HG03439 (cell line): ENCODE data around the gene MKNK1.

Experiments used
- ATAC-seq: cut with Tn5 transposase; IDR thresholded peaks from one replicate; pipeline ENCODE4 v1.9.1; 2021; ENCODE audit warnings: mild to moderate bottlenecking, moderate library complexity; ENCODE audit not compliant: unreplicated experiment

The MKNK1 gene

DNA sequence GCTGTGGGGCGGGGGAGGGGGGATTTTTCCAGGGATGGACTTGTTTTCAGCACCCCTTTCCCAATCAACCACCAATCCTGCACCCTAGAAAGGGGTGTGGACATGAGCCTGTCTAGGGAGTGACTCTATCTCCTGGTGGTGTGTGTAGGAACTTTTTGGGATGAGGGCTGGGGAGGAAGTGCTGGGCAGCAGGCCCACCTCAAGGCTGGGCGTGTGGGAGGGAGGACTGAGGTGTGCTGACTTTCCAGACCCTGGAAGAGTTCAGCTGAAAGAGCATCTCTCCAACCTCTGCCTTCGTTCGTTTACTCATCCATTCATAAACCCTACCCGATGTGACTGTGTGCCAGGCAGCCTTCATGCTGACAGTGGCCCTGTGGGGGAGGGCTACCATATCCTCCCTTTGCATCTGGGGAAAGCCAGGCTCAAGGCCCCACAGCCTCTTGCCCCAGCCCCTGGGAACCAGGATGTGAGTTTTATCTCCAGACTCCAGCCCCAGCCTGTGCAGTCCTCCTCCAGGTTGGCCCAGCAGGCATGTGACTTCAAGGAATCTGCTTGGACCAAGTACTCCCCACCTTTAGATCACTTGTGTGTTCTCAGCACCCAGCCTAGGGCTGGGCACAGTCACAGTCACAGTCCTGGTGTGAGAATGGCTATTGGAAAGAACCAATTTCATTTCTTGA lies 59.4 kb downstream of the MKNK1 start:
- no peak for ATAC-seq

DNA sequence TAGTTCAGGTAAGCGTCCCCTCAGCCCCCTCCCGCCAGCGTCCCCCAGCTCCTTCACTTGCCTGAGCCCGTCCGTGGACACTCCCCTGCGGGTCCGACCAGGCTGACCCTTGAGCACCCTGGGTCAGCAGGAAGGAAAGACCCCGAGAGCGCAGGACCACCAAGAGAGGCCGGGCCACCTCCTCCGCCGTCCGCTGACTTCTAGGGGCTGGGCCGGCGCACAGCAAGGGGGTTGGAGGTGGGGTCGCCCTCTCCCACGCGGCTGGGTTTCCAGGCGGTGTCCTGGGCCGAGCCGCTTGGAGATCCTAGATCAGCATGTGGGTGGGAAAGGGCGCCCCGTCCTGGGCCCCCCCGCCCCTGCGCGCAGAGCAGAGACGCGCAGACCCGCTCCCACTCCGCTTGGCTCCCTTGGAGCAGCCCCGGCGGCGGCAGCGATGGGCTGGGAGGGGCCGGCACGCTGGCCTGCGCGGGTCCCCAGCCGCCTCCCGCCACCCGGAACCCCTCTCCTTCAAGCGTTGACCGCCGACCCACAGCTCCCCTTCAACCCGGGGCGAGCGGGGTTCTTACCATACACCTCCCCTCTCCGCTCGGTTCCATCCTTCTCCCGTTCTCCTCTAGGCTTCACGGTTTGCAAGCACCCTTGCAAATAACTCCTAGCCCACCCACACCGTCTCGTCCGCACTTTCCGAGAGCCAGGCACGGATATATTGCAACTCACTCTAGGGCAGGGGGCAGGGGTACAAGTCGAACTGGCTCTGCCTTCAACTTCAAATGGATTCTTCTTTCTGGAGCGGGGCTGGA lies 60.1 kb downstream of the MKNK1 start:
- no peak for ATAC-seq

DNA sequence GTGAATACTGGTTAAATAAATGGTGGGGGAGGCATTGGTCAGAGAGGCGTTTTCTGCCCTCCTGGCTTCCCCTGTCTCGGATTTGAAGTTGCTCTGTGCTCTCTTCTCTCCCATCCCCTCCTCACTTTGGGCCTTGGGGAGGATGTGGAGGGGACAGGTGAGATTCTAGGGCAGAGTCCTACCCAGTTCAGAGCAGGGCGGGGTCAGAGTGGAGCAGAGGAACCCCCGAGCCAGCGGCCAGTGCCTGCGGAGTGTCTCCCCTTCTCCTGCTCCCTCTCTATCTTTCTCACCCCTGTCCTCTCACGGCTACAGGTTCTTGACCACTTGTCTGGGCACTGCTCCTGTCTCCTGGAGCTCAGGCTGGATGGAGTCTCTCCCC lies 60.7 kb downstream of the MKNK1 start:
- ATAC-seq: no peak

DNA sequence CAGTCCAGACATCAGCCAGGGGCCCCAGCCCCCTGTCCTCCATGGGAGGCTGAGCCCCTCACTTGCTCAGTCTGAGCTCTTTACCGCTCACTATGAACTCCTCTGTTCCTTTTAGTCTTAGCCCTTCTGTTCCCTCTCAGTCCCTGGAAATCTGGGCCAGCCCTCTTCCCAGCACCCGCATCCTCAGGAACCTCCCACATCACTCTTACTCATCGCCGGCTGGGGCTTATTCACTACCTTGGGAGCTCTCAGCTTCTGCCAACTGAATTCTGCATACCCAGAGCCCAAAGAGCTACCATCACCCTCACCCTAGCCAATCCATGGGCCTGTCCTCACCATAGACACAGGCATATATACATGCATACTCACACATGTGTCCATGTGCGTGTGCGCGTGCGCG lies 64.1 kb downstream of the MKNK1 start:
- ATAC-seq: no peak

DNA sequence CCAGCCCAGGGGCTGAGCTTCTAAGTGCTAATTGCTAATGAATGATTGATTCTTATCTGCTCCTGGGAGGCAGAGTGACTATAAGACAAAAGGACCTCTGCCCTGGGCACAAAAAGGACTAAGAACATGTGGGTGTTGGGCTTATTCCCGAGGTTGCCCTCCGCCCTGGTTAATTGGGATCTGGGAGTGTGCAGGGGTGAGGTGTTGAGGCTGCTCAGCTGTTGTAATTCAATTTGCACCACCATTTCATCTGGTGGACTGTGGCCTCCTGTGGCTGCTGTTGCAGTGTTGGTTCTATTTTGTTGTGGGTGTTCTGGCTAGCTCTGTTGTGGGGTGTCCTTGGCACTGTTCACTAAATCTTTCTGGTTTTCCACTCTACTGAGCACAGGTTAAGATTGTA lies 65.9 kb downstream of the MKNK1 start:
- no peak for ATAC-seq

DNA sequence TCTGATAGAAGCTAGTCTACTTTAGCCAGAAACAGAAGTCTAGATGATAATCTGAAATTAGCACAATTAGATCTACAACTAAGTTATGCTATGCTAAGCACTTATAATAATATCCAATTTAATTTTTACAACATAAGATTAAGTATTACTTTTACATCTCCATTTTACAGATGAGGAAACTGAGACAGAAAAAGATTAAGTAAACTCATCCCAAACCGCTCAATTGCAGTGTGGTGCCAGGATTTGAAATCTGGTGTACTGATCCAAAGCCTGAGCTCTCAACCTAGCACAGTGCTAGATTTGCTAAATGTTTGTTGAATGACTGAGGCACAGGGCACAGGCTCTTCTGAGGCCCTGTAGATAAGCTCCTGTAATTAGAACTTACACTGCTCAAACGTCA lies 66.4 kb downstream of the MKNK1 start:
- ATAC-seq: no peak

DNA sequence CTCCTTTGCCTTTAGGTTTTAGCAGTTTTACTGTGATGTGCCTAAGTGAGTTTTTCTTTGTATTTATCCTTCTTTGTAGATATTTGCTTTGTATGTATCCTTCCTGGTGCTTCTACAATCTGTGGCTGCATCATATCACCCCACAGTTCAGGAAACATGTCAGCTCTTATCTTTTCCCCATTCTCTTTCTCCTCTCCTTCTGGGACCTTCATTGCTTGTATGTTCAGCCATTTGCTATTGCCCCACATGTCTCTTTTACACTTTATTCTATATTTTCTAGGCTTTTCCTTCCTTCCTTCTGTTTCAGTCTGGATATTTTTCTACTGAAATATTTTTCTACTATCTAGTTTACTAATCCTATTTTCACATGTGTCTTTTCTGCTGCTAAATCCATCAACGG lies 67.5 kb downstream of the MKNK1 start:
- no peak for ATAC-seq

DNA sequence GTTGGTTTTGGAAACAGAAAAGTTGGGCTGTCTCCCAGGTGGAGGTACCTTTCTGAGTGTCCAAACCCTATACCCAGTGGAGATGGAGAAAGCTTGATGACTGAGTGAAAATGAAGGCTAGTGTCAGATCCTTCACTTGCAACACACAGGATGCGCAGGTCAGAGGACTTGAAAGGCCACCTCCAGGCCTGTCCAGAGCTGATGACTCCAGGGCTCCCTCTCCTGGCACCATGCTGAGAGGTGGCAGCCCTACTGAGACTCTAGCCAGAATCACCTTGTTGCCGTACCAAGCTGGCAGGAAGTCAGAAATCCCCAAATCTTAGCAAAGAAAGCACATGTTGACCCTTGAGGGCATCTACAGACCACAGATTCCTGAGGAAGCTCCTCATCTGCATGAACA lies 69.0 kb downstream of the MKNK1 start:
- no peak for ATAC-seq

DNA sequence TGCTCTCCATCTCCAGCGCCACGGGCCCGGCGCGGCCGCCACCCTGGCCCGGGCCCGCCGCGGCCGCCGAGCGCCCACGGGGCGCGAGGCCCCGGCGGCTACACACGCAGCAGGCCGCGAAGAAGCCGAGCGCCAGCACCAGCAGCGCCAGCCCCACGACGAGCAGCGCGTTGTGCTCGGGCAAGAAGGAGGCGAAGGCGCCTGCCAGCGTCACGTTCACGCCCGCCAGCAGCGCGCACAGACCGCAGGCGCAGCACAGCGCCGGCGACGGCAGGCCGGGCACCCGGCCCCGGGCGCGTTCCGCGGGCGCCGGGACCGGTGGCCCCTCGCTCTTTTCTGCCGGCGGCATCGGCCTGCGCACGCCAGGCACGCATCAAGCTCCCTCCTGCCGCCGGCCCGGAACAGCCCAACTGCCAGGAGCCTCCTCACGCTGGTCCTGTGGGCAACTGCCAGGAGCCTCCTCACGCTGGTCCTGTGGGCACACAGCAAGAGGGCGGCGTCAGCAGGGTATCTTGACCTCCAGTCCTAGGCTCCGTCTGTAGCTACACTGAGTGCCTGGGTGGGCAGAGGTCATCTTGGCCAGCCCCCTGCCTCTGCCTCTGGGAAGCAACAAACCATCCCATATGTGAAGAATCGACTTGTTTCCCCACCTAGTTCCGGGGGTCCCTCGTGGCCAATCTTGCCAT lies 70.7 kb downstream of the MKNK1 start:
- no peak for ATAC-seq

DNA sequence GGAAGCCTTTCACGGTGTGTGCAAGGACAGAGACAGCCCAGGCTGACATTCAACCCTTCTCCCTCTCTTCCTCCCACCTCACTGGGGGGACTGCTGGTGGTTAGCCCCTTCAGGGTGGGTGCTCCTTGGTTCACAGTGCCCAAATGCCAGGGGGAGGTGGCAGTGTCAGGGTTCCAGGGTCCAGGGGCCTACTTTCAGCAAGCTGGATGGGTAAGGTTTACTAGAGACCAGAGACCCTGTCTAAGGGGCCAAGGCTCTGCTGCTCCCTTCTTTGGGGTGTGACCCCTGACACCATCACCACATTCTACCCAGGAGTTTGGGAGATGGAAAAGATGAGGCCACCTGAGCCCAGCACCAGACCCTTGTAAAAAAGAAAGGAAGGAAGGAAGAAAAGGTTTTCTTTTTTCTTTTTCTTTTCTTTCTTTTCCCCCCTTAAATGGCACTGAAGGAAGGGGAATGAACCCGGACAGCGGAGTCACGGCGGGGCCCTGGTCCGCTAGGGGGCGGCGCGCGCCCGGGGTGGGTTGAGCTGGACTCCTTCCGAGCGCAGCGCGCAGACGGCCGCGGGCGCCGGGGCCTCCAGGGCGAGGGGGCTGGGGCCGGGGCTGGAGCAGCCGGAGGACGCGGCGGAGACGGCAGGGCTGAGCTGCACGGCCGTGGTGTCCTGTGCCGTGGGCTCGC lies 71.4 kb downstream of the MKNK1 start:
- no peak for ATAC-seq

DNA sequence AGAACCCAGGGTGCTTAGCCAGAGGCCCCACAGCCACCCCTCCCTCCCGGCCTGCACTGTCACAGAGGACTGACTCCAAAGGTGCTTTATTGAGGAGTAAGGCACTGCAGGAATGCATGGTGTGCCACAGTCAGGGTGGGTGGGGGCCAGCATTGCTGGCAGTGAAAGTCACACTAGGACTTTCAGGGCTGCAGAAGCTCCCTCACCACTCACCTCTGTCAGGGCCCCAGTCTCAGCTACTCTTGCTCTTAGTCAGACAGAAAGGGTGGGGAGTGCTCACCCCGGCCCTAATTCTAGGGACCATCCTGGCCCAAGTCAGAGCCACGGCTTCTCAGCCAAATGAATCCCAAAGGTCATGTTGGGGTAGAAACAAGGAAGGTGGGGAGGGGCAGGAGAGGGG lies 72.0 kb downstream of the MKNK1 start:
- no peak for ATAC-seq

DNA sequence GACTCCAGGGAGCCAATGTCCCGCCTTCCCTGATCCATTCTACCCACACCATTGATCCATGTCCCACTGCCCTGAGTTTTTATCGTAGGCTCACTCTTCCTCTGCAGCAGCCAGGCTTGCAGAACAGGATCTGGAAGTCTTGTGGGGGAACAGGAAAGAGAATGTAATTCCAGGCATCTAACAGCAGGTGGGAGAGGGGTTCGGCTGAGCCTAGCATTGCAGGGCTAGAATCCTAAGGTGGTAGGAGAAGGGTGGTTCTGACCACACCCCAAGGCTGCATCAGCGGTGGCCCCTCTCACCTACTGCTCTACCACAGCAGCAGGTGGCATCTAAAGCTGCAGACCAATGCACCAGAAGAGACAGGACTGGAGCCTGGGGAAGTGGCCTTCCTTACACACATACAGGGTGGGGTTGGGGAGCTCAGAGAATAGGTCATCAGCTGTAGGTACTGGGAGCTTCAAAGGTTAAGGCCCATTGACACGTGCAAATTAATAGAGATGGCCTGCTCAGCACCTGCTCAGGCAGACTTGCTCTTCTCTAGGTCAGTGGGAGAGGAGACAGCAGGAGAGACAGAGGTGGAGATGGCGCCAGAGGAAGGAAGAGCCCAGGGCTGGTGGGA lies 73.2 kb downstream of the MKNK1 start:
- ATAC-seq: no peak

DNA sequence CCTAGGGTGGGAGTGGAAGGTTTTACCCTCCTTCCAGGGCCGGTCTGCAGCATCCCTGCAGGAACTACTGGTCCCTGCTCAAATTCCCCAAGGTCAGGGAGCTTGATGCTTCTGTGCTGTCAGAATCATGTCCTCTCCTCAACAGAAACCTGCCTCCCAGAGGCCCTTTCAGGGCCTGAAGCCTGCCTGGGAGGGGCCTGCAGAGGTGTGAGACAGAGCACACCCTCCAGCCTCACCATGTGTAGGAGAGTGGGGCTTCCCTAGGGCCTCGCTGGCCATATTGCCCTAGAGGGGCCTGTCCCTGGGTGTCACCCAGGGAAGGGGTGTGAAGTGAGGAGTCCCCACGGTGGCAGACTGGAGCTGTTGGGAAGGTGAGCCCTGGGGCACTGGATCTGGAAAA lies 73.8 kb downstream of the MKNK1 start:
- ATAC-seq: no peak

DNA sequence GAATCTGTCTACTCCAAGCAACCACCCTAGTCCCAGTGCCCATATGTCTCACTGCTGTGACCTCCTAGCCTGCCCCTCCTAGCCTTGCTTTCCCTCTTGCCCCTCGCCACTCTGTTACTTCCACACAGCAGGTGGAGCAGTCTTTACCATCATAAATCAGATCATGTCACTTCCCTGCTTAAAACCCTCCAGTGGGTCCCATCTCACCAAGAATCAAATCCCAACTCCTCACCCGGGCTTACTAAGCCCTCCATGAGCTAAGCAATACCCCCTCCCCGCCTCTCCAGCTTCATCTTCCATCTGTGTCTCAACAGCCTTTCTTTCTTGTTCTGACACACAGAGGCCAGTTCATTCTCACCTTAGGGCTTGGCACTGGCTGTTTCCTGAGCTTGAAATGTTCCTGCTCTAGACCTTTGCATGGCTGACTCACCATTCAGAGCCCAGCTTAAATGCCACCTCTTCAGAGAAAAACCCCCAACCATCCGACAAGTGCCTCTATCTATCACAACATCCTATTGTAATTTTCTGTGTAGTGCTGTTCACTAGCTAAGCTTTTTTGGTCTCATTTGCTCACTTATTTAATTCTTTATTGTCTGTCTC lies 74.9 kb downstream of the MKNK1 start:
- ATAC-seq: no peak

DNA sequence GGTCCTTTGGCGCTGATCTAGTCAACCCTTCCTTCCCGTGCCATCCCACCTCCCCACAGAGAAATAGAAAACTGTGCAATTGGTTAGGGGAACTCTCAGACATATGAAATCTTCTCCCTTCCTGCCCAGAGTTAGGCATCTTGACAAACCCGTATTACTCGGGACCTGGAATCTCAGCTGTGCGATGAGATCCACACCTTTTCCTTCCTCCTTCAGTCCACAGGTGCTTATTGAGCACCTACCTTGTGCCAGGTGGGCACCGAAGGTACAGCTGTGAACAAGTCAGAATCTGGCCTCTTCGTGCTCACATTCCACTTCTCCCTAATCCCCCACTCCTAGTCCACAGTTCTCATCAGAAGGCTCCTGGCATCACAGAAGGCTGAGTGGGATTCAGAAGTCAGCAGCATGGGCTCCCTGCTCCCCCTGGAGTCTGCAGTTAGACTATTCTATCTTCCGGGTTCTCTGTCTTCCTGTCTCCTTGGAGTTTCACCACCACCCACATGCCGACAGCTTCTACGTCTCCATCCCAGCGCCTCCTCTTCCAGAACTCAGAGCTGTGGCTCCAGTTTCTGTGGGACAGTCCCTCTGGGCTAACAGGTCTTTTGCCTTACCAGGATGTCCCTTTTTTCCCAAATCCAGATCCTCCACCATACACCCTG lies 75.6 kb downstream of the MKNK1 start:
- ATAC-seq: no peak

DNA sequence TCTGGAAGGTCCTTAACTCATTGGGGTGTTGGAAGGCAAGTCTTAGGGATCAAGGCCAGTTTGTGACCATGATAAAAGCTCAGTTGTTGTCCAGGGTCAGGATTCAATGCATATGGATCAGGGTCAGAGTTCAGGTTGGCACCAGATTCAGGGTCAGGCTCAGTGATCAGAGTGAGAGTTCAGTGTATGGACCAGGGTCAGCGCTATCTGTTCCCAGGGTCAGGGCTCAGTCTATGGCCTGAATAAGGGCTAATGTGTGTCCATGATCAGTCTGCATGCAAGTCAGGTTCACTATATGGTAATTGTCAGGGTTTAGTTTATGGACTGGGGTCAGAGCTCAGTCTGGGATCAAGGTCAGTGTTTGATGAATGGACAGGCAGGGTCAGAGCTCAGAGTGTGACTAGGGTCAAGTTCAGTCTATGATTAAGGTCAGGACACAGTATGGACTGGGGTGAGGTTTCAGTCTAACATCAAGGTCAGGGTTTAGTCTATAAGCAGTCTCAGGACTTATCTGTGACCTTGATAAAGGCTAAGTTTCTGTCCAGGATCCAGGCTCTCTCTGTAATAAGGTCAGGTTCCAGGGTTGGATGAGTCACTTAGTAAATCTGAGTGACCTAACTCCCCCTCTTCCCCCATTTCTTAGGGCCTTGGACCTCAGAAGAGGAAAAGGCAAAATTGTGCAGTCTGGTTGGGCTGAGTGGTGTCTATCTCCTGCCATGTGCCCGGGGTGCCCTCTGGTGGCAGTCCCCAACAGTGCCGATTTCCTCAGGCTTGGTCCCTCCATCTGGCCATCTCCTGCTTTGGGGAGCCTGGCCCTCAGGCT lies 76.4 kb downstream of the MKNK1 start:
- ATAC-seq: no peak

DNA sequence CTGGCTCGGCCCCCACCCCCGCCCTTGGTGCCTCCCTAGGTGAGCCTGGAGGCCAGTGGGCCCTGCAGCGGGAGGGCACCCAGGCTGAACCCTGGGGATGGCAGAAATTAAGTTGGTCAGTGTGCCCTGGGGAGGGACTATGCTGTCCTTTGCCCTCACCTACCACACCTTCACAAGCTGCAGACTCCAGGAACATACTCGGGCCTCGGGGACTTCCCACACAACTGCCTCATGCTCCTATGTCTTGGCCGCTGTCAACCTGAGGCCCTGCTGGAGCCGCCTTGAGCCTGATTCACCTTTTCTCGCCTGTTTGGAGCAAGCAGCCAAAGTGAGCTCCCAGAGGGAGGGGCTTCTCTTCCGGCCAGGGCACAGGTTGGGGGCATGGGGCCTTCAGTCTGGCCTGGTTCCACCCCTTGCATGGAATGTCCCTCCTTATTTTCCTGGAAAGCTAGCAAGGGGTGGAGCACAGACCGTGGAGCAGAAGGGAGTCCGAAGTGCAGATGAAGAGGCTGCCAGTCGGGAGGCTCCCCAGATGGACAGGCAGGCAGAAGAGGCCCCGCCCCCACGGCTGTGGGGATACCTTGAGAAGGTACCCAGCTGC lies 77.3 kb downstream of the MKNK1 start:
- ATAC-seq: no peak

DNA sequence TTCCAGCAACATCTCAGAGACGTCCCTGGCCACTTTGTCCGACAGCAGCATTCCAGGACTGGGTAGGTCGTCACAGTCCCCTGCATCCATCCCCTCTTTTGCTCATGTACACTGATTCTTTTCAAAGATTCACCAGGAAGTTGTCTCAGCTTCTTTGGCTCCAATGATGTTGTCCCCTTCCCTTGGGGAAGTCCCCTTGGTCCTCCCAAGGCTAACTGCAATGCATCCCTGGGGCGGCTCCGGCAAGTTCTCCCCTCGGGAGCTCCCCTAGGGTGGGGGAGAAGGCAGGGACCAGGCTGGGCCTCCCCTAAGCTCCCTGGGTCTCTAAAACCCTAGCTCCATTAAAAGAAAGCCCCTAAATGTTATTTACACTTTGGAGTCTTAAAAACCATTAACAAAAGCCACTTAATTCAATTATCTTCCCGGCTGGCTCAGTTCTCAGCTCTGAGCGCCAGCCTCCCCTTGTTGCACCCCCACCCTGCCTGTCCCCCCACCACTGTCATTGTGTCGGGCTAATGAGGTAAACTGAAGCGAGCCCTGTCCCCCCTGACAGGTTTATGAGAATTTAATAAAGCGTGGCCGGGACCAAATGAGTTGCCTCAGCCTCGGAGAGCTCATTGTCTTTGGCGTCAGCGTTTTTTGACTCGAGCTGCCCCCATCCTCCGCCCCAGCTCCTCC lies 77.9 kb downstream of the MKNK1 start:
- no peak for ATAC-seq
